NCI-H774 (cell line): ENCODE data around the gene HOXB2.
"Not testable (repeated sequence)": the region's sequence is repeated elsewhere in the genome, so short reads cannot be mapped to it uniquely, and the experiment has no call there.

ENCODE experiments used
- DNase-seq: peaks from one replicate; lab custom pipeline; 2025; lab: John Stamatoyannopoulos, UW

HOXB2 gene

GRCh38 chr17:48541036-48541576, 3.8 kb downstream of the HOXB2 start:
- no peak for DNase-seq

GRCh38 chr17:48540213-48540612, 4.7 kb downstream of the HOXB2 start:
- no peak for DNase-seq

GRCh38 chr17:48539177-48539576, 5.7 kb downstream of the HOXB2 start:
- no peak for DNase-seq

GRCh38 chr17:48537316-48537715, 7.6 kb downstream of the HOXB2 start:
- no peak for DNase-seq

GRCh38 chr17:48535793-48536559, 8.9 kb downstream of the HOXB2 start:
- DNase-seq: not testable (repeated sequence)

GRCh38 chr17:48532261-48532660, 12.6 kb downstream of the HOXB2 start:
- no peak for DNase-seq

GRCh38 chr17:48530887-48531272, 14.0 kb downstream of the HOXB2 start, which contains the start of gene HOXB1:
Gene HOXB1 (minus strand): TSS chr17:48531011. CDS start chr17:48530904, 107 bp downstream.
- DNase-seq: no peak

GRCh38 chr17:48530208-48530886, 14.6 kb downstream of the HOXB2 start:
- no peak for DNase-seq

- DNase-seq: no peak
Observed at GRCh38 chr17:48529683-48530009, 15.3 kb downstream of the HOXB2 start.

GRCh38 chr17:48528936-48529682, 15.8 kb downstream of the HOXB2 start:
- no peak for DNase-seq

GRCh38 chr17:48528153-48528935, 16.6 kb downstream of the HOXB2 start:
- no peak for DNase-seq

- DNase-seq: no peak
Observed at GRCh38 chr17:48527547-48527932, 17.4 kb downstream of the HOXB2 start.

- DNase-seq: no peak
Observed at GRCh38 chr17:48526608-48527546, 18.0 kb downstream of the HOXB2 start.

- DNase-seq: no peak
Observed at GRCh38 chr17:48523010-48523409, 21.9 kb downstream of the HOXB2 start.

- DNase-seq: no peak
Observed at GRCh38 chr17:48522031-48522653, 22.8 kb downstream of the HOXB2 start.

GRCh38 chr17:48520631-48521079, 24.3 kb downstream of the HOXB2 start:
- DNase-seq: no peak

GRCh38 chr17:48519427-48519826, 25.5 kb downstream of the HOXB2 start:
- DNase-seq: no peak

GRCh38 chr17:48517478-48517877, 27.4 kb downstream of the HOXB2 start:
- DNase-seq: no peak

- no peak for DNase-seq
Observed at GRCh38 chr17:48515925-48516900, 28.7 kb downstream of the HOXB2 start.
